A549 (cell line): ENCODE measurements around the gene PRODH. TPM values are rescaled to one million over a fixed set of nuclear protein-coding genes. Genes with fewer than 3 reads are reported as not detected.
"Not testable (repeated sequence)": the region's sequence is repeated elsewhere in the genome, so short reads cannot be mapped to it uniquely, and the experiment has no call there.

ENCODE experiments used
- ATAC-seq, 2 experiments: fragments of 200-7000 bp in 1 of 2; fragments of >200 bp in 1 of 2; cut with Nextera tagmentation in 1 of 2; cut with Tn5 transposase in 1 of 2; 3 replicates each; pipeline versions ENCODE4 v1.8.0 to v1.9.1; 2018 to 2020; ENCODE audit warnings: mild to moderate bottlenecking in 1 of 2, moderate library complexity in 1 of 2
- CTCF ChIA-PET: fragments of 300-600 bp; sonication (Branson Sonifier 250); formaldehyde crosslinking; extraction: SDS; loops from one replicate; lab custom pipeline; 2021; ENCODE audit warnings: antibody characterized with exemption, inconsistent platforms; lab: Yijun Ruan, JAX
- POLR2A ChIA-PET: fragments of 350-600 bp; formaldehyde crosslinking; extraction: SDS; loops from one replicate; lab custom pipeline; 2021; ENCODE audit warnings: antibody characterized with exemption, inconsistent platforms; lab: Yijun Ruan, JAX
- DNase-seq, 2 experiments: peaks; one replicate each; pipeline versions ENCODE4 v3.0.0 to v3.0.0-alpha.2; 2011 to 2016; ENCODE audit warnings: low read depth in 1 of 2, low spot score in 1 of 2
- FAIRE-seq: peaks from 2 replicates; lab custom pipeline; 2011; peaks lifted over from hg19 to GRCh38; lab: Jason Lieb, UNC
- H3K27ac ChIP-seq, 2 experiments: fragments of >200 bp; sonication (Bioruptor Twin); formaldehyde crosslinking; 3 replicates each; pipeline ENCODE4 v1.5.1; 2016 to 2017
- H3K4me1 ChIP-seq: fragments of >200 bp; sonication (Bioruptor Twin); formaldehyde crosslinking; 3 replicates; pipeline ENCODE4 v1.6.1; 2016
- H3K4me2 ChIP-seq: fragments of >200 bp; sonication (Bioruptor Twin); formaldehyde crosslinking; 3 replicates; pipeline ENCODE4 v1.6.1; 2016
- H3K4me3 ChIP-seq: fragments of >200 bp; sonication (Bioruptor Twin); formaldehyde crosslinking; 3 replicates; pipeline ENCODE4 v1.5.1; 2016
- H3K9me3 ChIP-seq: fragments of >200 bp; sonication (Bioruptor Twin); formaldehyde crosslinking; 3 replicates; pipeline ENCODE4 v1.6.1; 2016
- CBX8 ChIP-seq: fragments of 200-600 bp; sonication (generic); IDR thresholded peaks from 2 replicates; pipeline ENCODE4 v1.6.1; 2016
- CHD4 ChIP-seq: fragments of 200-600 bp; sonication (generic); IDR thresholded peaks from 2 replicates; pipeline ENCODE4 v1.6.1; 2016; ENCODE audit warnings: antibody characterized with exemption, mild to moderate bottlenecking, borderline replicate concordance
- EP300 ChIP-seq, 2 experiments: fragments of >200 bp; sonication (Bioruptor Twin); formaldehyde crosslinking; IDR thresholded peaks; 2 replicates in 1 of 2; 3 replicates in 1 of 2; pipeline ENCODE4 v1.6.1; 2016 to 2017
- FOSL2 ChIP-seq, 2 experiments: fragments of 450-650 bp in 1 of 2; fragments of >200 bp in 1 of 2; sonication (Bioruptor Twin) in 1 of 2; formaldehyde crosslinking; IDR thresholded peaks; 2 replicates each; pipeline versions ENCODE4 v1.5.0 to v1.6.1; 2016 to 2020; ENCODE audit warnings: mild to moderate bottlenecking in 1 of 2, moderate library complexity in 1 of 2
- JUNB ChIP-seq: fragments of >200 bp; sonication (Bioruptor Twin); formaldehyde crosslinking; IDR thresholded peaks from 2 replicates; pipeline ENCODE4 v1.6.1; 2016
- MAX ChIP-seq: IDR thresholded peaks from 2 replicates; pipeline ENCODE4 v1.6.1; 2012
- NPAS2 ChIP-seq: fragments of 250-450 bp; sonication (Bioruptor Pico); IDR thresholded peaks from 2 replicates; pipeline ENCODE4 v1.8.0; 2022; ENCODE audit warnings: mild to moderate bottlenecking, moderate library complexity, borderline replicate concordance
- NR3C1 ChIP-seq: fragments of >200 bp; sonication (Bioruptor Twin); formaldehyde crosslinking; IDR thresholded peaks from 3 replicates; pipeline ENCODE4 v1.6.1; 2017
- PBX3 ChIP-seq: IDR thresholded peaks from 2 replicates; pipeline ENCODE4 v1.6.1; 2012
- POLR2A ChIP-seq: IDR thresholded peaks from 2 replicates; pipeline ENCODE4 v1.6.1; 2012; ENCODE audit warnings: mild to moderate bottlenecking, low read length
- REST ChIP-seq: fragments of 200-600 bp; sonication (generic); IDR thresholded peaks from 2 replicates; pipeline ENCODE4 v1.6.1; 2016; ENCODE audit warnings: antibody characterized with exemption, mild to moderate bottlenecking, moderate library complexity
- TFCP2L1 ChIP-seq: fragments of 250-450 bp; sonication (Bioruptor Pico); IDR thresholded peaks from 2 replicates; pipeline ENCODE4 v1.5.0; 2021; ENCODE audit warnings: mild to moderate bottlenecking
- ZFP36 ChIP-seq: fragments of 450-650 bp; IDR thresholded peaks from 2 replicates; pipeline ENCODE4 v1.6.1; 2014; ENCODE audit warnings: borderline replicate concordance; ENCODE audit not compliant: partially characterized antibody
- WGBS: methylation state at CpG from one replicate; pipeline ENCODE4 v1.1.6; 2017; ENCODE audit errors: missing lambda C conversion rate; 5-methylcytosine and 5-hydroxymethylcytosine counted together
- polyA plus RNA-seq, 4 experiments: library from polyadenylated mRNA; depleted of rRNA in 3 of 4; stranded (reverse); fragments of >200 nt; fragmentation: RNase III in 1 of 4; extraction: RNeasy Plus Mini Kit Qiagen cat#74134 plus additional on column Dnase treatment in 1 of 4; gene quantifications; 2 replicates in 3 of 4; 3 replicates in 1 of 4; pipeline ENCODE4 v1.2.3, GENCODE V29; 2011 to 2017

Gene PRODH
- polyA plus RNA-seq, 2 of the 4 experiments (the other 2 are of a cell fraction): 0.58 to 2.4 TPM

- FAIRE-seq: no peak
- TF ChIP-seq REST: no peak
- no peak for TF ChIP-seq CHD4
- TF ChIP-seq NR3C1: no peak
- TF ChIP-seq JUNB: no peak
- TF ChIP-seq POLR2A: no peak
- TF ChIP-seq CBX8: no peak
- TF ChIP-seq PBX3: no peak
- no peak for TF ChIP-seq TFCP2L1
- WGBS: 87% methylated on average over 7 of the region's 14 CpGs
- Histone ChIP-seq H3K9me3 (no peaks in the 10 kb centered on the region), H3K4me3 (no peak overlapping the region), H3K4me2 (no peak overlapping the region), H3K27ac (no peak overlapping the region), H3K4me1 (peaks cover 7% of the 10 kb centered on the region; the same call in 2 of the 3 replicates)
- ATAC-seq: no peak
- ChIA-PET POLR2A (no interaction called here), CTCF (interaction anchor here (0.7 kb wide), 1 partner anchor 17 kb away, joined by 3 read pairs; no protein-coding TSS in a partner anchor)
- DNase-seq: no peak
Measured at GRCh38 chr22:18965526-18966421, 29.7 kb upstream of the PRODH start.

- H3K4me2 ChIP-seq, POLR2A ChIA-PET, H3K9me3 ChIP-seq, DNase-seq, FAIRE-seq, H3K4me1 ChIP-seq, ATAC-seq, H3K27ac ChIP-seq, H3K4me3 ChIP-seq: not testable (repeated sequence)
- WGBS: 78% methylated on average over 8 of the region's 19 CpGs
- CTCF ChIA-PET: interaction anchor here (0.7 kb wide), 1 partner anchor 16 kb away, joined by 3 read pairs; no protein-coding TSS in a partner anchor
Measured at GRCh38 chr22:18964501-18965265, 28.6 kb upstream of the PRODH start.

- CTCF ChIA-PET, H3K27ac ChIP-seq, DNase-seq, ATAC-seq, H3K4me1 ChIP-seq, H3K9me3 ChIP-seq, POLR2A ChIA-PET, FAIRE-seq, H3K4me3 ChIP-seq, H3K4me2 ChIP-seq: not testable (repeated sequence)
- WGBS: 90% methylated on average over 2 of the region's 10 CpGs
Measured at GRCh38 chr22:18964051-18964450, 28.0 kb upstream of the PRODH start.

- no peak overlapping the region for H3K27ac ChIP-seq
- H3K9me3 ChIP-seq: no peaks in the 10 kb centered on the region
- no peak for ATAC-seq
- ChIA-PET POLR2A (no interaction called here), CTCF (no interaction called here)
- TF ChIP-seq NPAS2 (no peak), NR3C1 (no peak), MAX (no peak), EP300 (IDR thresholded peaks at IDR 0.05) (no peak), FOSL2 (IDR thresholded peaks at IDR 0.05) (no peak), FOSL2 (CRISPR knock-in tag; IDR thresholded peaks at IDR 0.05) (no peak), ZFP36 (no peak)
- H3K4me1 ChIP-seq: peaks cover under 1% of the 10 kb centered on the region; the same call in 1 of the 3 replicates
- WGBS: 76% methylated on average over 3 of the region's 3 CpGs
- DNase-seq: no peak
- H3K4me3 ChIP-seq: no peak overlapping the region
- H3K4me2 ChIP-seq: no peak overlapping the region
- no peak for FAIRE-seq
Measured at GRCh38 chr22:18962308-18962635, 26.2 kb upstream of the PRODH start.

GRCh38 chr22:18961632-18962307 lies 25.7 kb upstream of the PRODH start:
- DNase-seq, H3K4me3 ChIP-seq, H3K4me1 ChIP-seq, H3K4me2 ChIP-seq, FAIRE-seq, ATAC-seq, CTCF ChIA-PET, H3K27ac ChIP-seq, POLR2A ChIA-PET, H3K9me3 ChIP-seq: not testable (repeated sequence)
- 55% methylated on average over 4 of the region's 8 CpGs for WGBS

GRCh38 chr22:18961201-18961600 lies 25.1 kb upstream of the PRODH start:
- H3K4me3 ChIP-seq, POLR2A ChIA-PET, FAIRE-seq, ATAC-seq, H3K27ac ChIP-seq, H3K4me1 ChIP-seq, H3K4me2 ChIP-seq, CTCF ChIA-PET, H3K9me3 ChIP-seq, DNase-seq: not testable (repeated sequence)
- WGBS: 30% methylated on average over 4 of the region's 7 CpGs
